ENCODE data around the gene FMOD.
"Not testable (repeated sequence)": the region's sequence is repeated elsewhere in the genome, so short reads cannot be mapped to it uniquely, and the experiment has no call there.

Gene FMOD

DNA sequence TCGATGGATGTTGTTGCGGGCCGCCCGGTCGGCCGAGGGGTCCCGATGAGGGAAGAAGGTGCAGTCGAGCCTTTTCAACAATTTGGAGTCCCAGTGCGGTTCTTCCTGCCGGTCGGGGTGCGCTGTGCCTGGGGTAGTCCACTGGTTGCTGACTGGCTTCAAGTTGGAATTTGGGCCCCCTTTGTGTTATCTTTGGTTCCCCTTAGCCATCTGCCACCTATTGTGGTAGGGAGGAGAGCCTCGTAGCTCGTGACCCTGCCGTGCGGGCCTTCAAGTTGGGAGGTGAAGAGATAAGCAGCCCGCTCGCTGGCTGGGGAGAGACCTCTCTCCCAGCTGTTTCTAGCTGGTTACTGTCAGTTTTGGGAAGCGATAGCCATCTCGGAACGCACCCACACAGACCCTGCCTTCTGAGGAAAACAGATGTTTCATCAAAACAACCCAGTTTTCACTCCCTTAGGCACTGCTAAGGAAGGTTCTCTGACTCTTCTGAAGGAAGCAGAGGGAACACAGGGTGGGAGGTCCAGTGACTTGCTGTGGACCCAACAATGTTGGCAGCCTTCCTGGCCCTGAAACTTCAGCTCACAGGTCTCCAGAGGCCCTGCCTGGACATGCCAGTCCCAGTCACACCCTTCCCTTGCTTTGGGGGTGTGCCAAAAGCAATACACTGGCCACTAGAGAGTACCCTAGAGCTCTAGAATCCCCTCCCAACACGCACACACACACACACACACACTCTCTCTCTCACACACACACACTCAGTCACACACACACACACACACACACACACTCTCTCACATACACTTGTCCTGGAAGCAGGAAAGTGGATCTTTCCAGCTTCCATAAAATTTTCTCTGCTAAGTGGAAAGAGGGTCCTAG is 44.6 kb downstream of the FMOD start:
- no peak for DNase-seq (ENCODE audit: low read depth, low spot score)

GRCh38 chr1:203305809-203306088 is 45.2 kb downstream of the FMOD start:
- DNase-seq (ENCODE audit: low read depth, low spot score): no peak

GRCh38 chr1:203304919-203305808 is 45.8 kb downstream of the FMOD start, which contains the start of gene BTG2:
Gene BTG2, plus strand, starts transcription at chr1:203305519. Its CDS starts 88 bp downstream, at chr1:203305607.
- DNase-seq (ENCODE audit: low read depth, low spot score): peak; percentile 50

GRCh38 chr1:203304391-203304918 is 46.5 kb downstream of the FMOD start:
- no peak for DNase-seq (ENCODE audit: low read depth, low spot score)

DNA sequence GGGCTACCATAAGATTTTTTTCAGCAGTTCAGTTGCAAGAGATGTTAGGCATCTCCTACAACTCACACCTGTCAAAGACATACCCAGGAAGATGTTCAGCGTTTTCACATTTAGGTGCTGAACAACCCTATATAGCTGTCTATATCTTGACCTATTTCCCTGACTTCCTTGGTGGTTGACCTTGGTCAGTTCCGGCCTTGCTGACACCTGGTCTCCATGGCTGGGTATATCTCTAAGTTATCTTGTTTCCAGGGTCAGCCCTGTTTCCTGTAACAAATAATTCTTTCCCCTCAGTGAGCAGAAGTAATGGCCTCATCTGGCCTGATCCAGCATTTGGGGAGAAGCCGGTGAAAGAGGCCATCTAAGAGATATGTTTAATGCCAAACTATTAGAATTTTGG is 48.0 kb downstream of the FMOD start:
- DNase-seq (ENCODE audit: low read depth, low spot score): no peak

GRCh38 chr1:203302456-203302855 is 48.5 kb downstream of the FMOD start:
- no peak for DNase-seq (ENCODE audit: low read depth, low spot score)

GRCh38 chr1:203301331-203301668 is 49.6 kb downstream of the FMOD start:
- no peak for DNase-seq (ENCODE audit: low read depth, low spot score)

DNA sequence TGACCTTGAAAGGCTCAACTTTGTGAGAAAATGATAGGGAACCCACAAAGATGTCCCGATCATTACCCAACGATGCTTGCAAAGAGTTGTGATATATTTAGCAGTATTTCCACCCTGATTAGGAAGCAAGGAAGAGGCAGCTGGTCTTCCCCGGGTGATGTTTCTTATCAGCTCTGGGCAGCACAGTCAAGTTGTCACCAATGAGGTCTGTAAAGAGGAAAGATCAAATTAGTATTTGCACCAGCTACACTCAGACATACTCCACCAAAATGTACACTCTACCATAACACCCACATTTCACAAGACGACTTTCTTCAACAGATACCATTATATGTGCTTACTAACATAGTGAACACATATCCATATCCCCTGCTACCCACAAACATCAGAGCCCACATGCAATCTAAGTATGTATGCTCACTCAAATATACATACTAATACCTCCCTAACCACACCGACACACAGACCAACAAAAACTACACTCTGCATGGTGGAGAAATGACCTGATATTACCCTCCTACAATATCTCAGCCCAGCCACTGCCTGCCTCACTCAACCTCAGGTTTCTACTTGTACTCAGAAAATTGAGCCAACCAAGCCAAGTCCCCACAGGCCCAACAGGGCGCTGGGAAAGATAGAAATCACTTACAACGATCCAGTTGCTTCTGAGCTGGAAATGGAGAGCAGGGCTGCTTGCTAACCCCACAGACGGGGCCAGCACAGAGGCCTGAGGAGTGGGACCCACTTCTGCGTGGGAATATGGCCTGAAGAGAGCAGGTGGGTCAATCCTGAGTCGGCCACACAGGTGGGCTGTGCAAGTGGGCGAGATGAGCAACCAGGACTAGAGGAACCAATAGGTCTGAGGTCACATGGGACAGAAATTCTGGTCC is 50.2 kb downstream of the FMOD start:
- no peak for DNase-seq (ENCODE audit: low read depth, low spot score)

- not testable (repeated sequence) for DNase-seq (ENCODE audit: low read depth, low spot score)
Measured at GRCh38 chr1:203299719-203300429, 51.0 kb downstream of the FMOD start.

DNA sequence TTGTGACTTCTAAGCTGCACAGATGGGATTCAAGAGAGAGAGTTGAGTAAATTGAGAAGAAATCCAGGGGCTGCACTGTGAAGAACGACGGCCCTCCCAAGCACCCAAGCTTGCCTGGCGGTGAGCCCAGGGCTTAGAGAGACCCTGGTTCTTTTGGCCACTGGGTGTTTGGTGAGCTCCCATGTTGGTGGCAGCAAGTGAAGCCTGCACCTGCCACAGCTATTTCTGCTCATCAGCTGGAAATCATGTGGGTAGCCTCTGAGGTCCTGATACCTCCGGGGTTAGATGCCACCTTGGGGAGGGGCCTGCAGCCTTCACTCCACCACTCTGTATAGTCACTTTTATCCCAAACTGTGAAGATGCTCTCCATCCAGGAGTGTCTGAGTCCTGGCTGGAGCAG is 51.8 kb downstream of the FMOD start:
- no peak for DNase-seq (ENCODE audit: low read depth, low spot score)

DNA sequence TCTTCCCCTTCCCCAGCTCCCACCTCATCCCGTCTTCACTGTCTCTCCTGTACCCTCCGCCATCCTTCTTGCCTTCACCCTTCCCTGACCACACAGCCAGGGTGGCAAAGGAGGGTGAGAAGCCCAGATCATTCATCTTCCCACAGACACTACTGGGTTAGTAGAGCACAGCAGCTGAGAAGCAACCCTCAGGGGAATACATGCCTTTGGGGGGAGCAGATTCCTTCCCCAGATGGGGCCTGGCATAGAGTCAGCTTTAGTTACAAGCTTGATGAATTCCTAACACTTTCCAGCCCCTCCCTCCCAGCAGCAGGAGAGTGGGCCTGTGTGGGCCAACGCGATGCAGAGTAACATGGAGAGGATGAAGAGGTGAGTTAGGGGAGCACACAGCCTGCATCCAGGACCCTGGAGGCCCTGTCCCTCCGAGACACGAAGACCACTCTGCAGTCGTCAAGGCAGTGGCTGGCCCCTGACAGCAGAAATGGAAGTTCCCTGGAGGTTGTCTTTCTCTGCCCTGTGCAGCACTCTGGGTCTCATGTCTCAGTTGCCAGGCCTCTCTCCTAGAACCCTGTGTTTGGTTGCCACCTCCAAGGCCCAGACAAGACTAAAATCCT is 54.4 kb downstream of the FMOD start:
- DNase-seq (ENCODE audit: low read depth, low spot score): no peak

DNA sequence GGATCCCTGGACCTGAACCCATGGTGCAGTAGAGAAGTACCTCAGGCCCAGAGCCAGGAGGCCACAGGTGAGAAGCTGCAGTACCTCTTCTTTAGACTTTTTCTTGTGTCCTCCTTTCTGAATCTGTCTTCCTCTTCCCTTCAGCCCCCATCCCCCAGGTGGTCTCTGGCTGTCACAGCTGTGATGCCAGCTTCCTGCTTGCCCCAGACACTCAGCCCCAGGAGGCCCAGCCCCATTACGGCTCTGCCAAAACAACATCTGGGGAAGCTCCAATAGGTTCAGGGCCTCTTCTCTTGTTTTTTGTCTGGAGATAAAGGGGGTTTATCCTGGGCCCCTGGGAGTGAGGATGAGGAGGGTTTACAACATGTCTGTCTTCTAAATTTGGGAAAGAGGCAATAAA is 55.1 kb downstream of the FMOD start:
- DNase-seq (ENCODE audit: low read depth, low spot score): no peak

DNA sequence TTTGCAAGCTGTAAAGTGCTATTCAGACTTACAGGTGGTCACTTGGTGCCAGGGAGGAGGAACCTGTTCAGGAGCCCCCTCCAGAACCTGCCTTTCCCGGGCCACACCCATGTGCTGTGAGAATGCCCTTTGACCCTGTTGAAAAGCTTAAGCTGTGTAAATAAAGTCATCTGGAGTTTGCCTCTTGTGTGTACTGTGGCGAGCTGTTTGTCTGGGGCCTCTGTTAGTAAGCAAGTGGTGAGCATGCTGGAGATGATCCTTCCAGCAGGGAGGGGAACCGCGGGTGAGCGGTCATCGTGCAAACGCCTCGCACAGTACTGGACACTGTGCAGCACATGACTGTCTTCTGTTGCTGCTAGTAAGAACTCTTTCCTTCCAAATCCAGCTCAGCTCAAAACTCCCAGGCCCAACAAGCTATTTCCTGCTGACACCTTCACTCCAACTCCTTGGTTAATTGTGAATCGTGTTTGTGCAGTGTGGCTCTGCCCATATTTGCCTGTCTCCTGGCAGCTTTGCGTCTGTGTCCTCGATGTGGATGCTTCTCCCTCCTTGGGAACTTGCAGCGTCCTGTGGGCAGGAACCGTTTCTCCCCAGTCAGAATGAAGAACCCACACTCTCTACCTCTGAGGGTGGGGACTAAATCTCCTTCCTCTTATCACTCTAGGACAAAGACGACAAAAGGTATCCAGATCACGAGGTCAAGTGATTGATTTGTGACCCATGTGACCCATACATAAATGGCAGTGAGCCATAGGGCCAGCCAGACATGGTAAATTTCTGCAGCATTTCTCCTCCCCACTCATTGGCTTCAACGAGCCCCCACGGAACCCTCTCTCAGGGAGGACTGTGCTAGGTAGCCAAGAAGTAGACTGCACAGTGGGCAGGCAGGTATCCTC is 59.5 kb downstream of the FMOD start:
- no peak for DNase-seq (ENCODE audit: low read depth, low spot score)
